GM12872 (cell line): ENCODE results near the gene EGR4.

Experiments used
- CTCF ChIP-seq: IDR thresholded peaks from 3 replicates; pipeline ENCODE4 v1.5.1; 2011; ENCODE audit warnings: low read depth, mild to moderate bottlenecking, low read length, moderate library complexity; ENCODE audit not compliant: insufficient read depth

The EGR4 gene

DNA sequence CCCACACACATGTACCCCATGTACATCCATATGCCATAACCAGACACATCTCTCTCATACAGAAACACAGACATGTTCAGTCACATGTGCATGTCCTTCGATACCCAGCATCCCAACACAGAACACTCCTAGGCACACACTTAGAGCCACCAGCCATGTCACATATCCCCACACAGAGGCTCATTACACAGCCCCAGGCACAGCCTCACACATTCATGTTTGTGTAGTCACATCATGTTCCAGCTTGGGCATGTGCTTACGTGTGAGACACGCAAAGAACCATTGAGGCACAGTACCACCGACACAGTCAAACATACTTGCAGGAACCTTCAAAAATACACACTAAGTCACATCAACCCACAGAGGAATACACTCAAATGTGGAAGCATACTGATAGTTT is 26.3 kb downstream of the EGR4 start:
- TF ChIP-seq CTCF: no peak

DNA sequence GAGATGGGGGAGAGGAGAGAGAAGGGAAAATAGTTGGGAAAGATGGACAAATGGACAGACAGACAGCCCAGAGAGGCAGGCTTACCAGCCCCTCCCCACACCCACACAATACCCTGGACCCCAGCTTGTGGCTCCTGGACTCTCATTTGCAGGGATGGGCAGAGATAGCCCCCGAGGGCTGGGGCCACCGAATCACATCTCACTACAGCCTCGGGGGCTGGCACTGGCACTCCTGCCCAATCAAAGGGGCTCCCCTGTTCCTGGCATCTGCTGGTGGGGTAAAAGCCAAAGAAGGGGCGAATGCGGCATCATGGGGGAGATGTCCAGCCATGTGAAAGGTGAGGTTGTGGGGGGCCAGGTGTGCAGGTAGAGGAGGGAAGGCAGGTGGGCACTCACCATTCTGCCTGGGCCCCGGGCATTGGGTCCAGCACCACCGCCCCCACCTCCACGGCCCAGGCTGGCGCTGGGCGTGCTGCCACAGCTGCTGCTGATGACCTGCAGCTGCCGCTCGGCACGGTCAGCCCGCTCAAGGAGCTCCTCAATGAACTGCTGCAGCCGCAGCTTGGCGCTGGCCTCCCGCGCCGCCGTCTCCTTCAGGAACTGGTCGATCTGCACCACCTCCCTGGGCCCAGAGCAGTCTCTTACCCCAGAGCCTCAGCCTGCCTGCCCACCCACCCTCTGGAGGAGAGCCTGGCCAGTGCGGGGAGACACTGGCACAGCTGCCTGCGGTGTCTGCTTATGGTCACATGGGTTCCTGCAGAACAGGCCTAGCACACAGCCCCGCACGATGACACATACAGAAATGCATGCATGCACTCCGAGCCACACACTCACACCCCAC is 27.1 kb downstream of the EGR4 start:
- TF ChIP-seq CTCF: no peak

- TF ChIP-seq CTCF: no peak
Observed at GRCh38 chr2:73265298-73266060, 27.9 kb downstream of the EGR4 start.

DNA sequence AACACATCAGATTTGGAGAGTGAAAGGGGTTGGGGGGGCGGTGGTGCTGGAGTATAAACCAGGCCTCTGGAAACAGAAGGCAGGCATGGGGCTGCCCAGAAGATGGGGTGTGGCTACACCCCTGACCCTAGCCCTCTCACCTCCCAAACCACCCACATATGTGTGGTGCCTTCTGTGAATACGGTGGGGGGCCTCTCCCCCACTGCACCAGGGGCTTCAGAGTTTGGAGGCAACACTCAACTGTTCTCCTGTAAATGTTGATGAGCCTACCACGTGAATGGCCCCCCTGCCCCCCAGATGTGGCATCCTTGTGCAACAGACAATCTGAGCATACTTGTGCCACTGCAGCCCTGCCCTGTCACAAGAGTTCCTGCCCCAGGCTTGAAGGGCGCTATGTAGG is 28.6 kb downstream of the EGR4 start:
- no peak for TF ChIP-seq CTCF

DNA sequence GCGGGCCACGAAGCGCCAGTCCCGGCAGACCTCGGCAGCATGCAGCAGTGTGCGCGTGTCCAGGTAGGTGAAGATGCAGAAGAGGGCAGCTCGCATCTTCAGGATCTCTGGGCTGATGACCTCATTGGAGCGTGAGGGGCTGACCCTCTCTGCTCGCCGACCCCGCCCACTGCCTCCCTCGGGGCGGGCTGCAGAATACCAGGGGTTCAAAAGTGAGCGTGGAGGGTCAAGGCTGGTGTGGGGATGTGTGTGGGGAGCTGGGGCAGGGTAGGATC is 29.1 kb downstream of the EGR4 start:
- TF ChIP-seq CTCF: no peak

DNA sequence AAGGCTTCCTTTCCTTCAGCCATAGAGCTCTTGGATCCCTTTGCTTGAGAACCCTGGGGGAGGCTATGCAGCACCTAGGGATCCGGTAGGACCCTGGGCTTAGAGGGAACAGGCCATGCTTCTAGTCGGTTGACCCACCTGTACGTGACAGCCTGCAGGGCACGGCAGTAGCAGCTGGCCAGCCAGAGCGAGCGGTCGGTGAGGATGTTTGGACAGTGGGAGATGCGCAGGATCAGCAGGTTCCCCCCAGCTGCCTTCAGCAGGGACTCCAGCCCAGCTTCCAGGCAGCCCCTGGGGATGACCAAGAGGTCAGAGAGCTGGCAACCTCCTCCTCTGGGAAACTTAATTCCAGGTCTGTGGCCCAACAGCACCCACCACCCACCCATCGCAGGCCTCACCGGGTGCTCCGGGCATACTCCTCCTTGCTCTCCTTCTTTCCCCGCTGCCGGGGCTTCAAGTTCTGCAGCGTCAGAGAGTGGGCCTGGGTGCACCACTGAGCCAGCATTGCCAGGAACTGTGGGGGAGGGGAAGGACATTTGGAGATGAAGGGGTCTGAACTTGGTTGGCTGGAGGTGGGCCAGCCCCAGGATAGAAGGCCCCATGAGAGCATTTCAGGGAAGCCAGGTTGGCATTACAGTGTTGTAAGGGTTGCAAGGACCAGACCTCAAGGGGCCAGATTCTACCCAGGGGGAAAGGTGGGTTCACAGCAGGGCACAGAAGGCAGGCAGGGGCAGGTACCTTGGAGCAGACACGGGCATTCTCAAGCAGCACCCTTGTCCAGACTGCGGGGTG is 29.6 kb downstream of the EGR4 start:
- TF ChIP-seq CTCF: no peak

GRCh38 chr2:73262108-73262651 is 31.2 kb downstream of the EGR4 start:
- no peak for TF ChIP-seq CTCF
